Activated CD8-positive, alpha-beta memory T cell treated with anti-CD3 and anti-CD28 coated beads for 1 hour (primary cell): ENCODE measurements around the gene LYL1.
"Not testable (repeated sequence)": the region's sequence is repeated elsewhere in the genome, so short reads cannot be mapped to it uniquely, and the experiment has no call there.

Source experiments
- DNase-seq, 2 donors: peaks; one replicate each; pipeline ENCODE4 v3.0.0-alpha.2; 2020; ENCODE audit warnings: low read depth in 1 of 2; ENCODE audit errors: extremely low read depth in 1 of 2

LYL1 gene

DNA sequence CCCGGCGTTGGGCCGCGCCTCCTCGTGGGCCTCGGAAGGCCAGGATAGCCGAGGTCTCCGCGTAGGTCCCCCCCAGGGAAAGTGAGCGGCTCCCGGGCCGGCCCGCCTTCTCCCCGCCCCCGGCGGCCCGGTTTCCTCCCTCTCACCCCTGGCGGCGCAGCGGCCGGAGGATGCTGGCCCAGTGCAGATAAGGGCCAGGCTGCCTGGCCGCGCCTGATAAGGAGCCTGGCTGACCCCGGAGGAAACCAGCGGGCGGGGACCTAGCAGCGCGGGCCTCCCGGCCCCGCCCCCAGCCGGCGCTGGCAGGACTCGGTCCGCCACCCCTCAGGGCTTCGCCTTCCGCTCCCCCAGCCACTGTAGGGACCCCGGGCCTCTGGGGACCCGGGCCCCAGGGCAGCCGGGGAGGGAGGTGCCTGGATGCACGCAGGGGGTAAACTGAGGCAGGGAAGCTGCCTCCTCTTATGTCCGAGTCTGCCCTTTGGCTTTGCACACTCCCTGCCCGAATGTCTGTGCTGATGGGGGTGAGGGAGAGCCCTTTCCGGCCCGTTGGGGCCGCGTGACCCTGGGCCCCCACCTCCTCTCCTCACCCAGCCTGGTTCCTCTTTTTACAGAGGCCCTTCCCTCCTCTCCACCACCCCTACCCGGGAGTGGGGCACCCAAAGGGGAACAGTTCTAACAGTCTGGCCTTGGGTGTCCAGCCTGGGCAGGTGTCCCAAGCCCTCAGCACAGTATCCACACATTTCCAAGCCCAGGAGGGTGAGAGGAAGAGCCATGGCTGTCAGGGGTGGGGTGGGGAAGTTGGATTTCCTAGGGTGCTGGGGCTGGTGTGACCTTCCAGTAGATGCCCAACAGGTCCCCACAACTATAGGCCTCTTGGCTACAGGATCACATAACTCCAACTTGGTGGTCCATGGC, at the start of gene LYL1:
Gene LYL1, minus strand, starts transcription at position 193 of the 915 bp plus-strand sequence. CDS start 1,687 bp downstream, outside the sequence.
- DNase-seq, result no peak

- DNase-seq, result peak; percentile 92 to 94
Observed at GRCh38 chr19:13151605-13152355, 49.1 kb upstream of the LYL1 start.

DNA sequence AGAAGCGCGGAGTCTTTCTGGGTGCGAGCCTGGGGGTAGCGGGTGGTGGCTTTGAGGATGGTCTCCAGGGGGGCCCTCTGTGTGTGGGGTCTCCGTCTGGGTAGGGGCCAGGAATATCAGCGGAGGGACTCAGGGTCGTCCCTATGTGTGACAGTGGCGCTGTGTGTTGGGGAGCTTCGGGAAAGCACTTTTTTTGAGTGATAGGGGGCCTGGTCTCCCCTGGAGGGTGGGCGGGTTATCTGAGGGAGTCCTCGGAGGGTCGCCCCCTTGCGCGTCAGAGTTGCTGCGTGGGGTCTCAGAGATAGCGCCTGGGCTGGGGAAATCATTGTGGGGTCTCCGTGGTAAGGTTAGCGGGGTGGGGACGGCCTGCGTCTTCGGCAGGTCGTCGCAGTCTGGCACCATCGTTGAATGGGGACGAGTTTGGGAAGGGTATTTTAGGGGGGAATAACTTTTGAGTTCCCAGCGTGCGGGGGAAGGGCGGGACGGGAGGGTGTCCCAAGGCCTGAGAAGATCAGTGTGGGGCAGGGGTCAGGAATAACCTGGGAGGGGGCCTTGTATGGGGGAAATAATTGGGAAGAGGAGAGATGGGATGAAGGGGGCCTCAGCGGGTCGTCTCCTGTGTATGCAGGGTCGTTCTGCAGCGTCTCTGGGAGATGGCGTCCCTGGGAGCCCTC, 48.4 kb upstream of the LYL1 start:
- DNase-seq, result no peak

DNA sequence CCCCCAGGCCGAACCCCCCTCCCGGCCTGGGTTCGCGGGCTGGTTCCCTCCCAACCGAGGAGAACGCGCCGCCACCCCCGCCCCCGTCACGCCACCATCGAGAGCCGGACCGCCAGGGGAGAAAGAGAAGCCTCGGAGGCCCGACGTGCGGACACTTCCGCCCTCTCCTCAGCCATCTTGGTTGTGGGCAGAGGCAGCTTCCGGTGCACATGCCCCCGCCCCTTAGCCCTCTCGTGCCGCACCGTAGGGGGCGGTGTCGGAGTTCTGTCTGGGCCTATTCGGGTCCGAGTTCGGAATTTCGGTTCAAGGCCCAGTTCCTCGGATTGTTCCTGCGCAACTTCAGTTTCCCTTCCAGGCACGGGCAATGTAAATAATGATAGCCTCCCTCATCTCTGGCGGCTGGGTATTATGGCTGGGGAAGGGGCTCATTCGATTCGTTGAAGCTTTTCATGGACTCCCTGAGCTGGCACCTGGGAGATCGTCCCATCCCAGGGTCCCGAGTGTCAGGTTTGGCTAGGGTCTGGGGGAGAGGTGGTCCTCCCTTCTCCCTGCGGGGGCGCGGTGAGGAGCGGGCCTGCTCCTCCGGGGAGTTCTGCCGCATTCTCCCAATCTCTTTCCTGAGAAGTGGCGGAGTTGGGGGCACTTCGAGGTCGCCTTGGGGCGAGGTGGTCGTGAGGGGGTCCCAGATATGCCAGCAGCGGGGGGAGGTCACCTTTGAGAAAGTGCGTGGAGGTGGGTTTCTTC, 47.7 kb upstream of the LYL1 start, which contains the start of the genes IER2 and STX10:
Gene IER2, plus strand, starts transcription at position 225 of the 744 bp plus-strand sequence. CDS start 2,776 bp downstream, outside the sequence.
Gene STX10, minus strand, starts transcription at position 189 of the 744 bp plus-strand sequence. CDS start 202 bp downstream, outside the sequence.
- DNase-seq, result peak; percentile 84 to 89

- peak in 1 of 2 donors; percentile 15 for DNase-seq
Observed at GRCh38 chr19:13149628-13150186, 47.0 kb upstream of the LYL1 start.

DNA sequence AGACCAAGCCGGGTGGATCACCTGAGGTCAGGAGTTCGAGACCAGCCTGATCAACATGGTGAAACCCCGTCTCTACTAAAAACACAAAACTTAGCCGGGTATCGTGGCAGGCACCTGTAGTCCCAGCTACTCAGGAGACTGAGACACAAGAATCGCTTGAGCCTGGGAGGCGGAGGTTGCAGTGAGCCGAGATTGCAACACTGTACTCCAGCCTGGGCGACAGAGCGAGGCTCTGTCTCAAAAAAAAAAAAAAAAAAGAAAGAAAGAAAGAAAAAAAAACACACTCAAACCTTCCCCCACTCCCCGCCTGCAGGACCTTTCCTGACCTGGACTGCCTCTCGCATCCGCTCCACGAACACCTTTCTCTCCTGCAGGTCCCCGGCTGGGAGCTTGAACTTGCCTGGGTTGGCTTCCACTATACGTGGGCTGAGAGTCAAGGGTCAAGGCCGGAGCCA, 46.5 kb upstream of the LYL1 start:
- not testable (repeated sequence) for DNase-seq

DNA sequence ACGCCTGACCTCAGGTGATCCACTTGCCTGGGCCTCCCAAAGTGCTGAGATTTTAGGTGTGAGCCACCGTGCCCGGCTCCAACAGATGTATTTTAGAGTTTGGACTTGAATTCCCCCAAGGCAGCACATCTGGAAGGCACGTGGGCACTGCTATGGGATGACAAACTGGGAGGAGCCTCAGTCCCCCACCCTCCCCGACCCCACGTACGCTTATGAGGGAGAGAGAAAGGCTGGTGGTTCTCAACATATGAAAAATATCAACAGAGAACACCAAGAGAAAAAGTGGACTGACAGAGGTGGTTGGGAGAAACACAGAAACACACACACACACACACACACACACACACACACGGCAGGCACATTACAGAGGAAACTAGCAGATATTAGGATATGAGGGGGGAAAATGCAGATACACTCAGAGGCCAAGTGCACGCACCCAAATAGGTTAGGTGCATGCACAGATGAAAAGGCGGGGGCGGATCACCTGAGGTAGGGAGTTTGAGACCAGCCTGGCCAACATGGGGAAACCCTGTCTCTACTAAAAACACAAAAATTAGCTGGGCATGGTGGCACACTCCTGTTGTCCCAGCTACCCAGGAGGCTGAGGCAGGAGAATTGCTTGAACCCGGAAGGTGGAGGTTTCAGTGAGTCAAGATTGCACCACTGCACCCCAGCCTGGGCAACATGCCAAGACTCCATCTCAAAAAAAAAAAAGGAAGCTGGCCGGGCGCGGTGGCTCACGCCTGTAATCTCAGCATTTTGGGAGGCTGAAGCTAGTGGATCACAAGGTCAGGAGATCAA, 44.3 kb upstream of the LYL1 start:
- DNase-seq, result no peak

- DNase-seq, result no peak
Observed at GRCh38 chr19:13139633-13140311, 37.1 kb upstream of the LYL1 start.

GRCh38 chr19:13138916-13139198, 36.2 kb upstream of the LYL1 start:
- no peak for DNase-seq

DNA sequence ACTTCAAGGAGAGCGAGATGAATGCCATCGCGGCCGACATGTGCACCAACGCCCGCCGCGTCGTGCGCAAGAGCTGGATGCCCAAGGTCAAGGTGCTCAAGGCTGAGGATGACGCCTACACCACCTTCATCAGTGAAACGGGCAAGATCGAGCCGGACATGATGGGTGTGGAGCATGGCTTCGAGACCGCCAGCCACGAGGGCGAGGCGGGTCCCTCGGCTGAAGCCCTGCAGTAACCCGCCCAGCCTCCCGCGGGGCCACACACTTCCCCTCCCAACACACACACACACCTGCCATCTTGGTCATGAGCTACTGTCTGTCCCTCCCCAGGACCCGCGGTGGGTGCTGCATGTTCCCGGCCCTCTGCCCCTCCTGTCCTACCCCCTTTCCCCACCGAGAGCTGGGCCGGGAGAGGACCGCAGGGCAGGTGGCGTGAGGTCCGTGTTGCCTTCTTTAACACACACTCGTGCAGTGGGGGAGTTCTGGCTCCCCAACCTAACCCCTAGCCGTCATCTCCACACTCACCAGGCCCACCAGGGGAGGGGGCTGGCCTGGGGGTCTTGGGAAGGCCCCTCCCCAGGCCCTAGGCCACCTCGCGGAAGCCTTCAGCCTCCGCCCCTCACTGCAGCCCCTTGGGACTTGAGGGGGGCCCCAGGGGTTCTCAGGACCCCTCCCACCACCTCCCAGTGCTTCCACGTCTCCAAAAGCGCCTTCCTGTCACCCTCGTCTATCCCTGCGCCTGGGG, 35.7 kb upstream of the LYL1 start:
- DNase-seq, result no peak

GRCh38 chr19:13137290-13137794, 34.7 kb upstream of the LYL1 start:
- no peak for DNase-seq

DNA sequence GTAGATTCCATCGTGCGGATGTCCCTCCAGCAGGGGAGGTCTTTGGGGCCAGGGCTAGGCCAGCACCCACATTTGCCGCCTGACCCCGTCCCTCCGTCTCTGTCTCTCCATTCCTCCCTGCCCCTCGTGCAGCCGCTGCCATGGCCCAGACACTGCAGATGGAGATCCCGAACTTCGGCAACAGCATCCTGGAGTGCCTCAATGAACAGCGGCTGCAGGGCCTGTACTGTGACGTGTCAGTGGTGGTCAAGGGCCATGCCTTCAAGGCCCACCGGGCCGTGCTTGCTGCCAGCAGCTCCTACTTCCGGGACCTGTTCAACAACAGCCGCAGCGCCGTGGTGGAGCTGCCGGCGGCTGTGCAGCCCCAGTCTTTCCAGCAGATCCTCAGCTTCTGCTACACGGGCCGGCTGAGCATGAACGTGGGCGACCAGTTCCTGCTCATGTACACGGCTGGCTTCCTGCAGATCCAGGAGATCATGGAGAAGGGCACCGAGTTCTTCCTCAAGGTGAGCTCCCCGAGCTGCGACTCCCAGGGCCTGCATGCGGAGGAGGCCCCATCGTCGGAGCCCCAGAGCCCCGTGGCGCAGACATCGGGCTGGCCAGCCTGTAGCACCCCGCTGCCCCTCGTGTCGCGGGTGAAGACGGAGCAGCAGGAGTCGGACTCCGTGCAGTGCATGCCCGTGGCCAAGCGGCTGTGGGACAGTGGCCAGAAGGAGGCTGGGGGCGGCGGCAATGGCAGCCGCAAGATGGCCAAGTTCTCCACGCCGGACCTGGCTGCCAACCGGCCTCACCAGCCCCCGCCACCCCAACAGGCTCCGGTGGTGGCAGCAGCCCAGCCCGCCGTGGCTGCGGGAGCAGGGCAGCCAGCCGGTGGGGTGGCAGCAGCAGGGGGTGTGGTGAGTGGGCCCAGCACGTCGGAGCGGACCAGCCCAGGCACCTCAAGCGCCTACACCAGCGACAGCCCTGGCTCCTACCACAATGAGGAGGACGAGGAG, 32.7 kb upstream of the LYL1 start:
- no peak for DNase-seq

DNA sequence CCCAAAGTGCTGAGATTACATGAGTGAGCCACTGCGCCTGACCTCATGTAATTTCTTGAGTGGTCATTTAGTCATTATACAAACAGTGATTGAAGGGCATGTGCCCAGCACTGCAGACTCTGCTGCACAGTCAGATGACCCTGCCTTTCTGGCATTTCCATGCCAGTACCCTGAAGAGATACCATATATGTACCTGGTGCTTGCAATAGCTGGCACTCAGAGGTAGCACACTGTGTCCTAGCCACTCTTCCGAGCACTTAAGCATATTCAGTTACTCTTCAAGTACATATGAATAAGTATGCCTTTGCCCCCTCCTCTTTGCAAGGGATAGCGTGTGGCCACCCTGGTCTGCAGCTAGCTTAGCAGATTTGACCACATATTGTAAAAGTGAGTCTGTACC, 32.0 kb upstream of the LYL1 start:
- DNase-seq, result no peak

DNA sequence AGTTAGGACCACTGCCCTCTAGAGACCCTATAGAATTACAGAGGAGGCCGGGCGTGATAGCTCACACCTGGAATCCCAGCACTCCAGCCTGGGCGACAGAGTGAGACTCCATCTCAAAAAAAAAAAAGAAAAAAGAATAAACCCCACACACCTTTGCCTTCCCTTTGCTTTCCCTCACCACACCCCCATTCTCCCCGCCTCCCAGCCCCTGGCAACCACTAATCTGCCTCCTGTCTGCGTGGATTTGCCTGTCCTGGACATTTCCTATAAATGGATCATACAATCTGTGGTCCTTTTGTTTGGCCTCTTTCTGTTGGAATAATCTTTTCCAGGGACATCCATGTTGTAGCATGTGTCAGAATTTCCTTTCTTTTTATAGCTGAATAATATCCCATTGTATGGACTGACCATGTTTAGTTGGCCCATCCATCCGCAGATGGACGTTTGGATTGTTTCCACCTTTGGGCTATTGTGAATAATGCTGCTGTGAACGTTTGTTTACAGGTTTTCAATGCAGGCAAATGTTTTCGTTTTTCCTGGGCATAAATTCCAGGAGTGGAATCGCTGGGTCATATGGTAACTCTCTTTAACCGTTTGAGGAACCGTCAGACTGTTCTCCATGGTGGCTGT, 30.7 kb upstream of the LYL1 start:
- no peak for DNase-seq

DNA sequence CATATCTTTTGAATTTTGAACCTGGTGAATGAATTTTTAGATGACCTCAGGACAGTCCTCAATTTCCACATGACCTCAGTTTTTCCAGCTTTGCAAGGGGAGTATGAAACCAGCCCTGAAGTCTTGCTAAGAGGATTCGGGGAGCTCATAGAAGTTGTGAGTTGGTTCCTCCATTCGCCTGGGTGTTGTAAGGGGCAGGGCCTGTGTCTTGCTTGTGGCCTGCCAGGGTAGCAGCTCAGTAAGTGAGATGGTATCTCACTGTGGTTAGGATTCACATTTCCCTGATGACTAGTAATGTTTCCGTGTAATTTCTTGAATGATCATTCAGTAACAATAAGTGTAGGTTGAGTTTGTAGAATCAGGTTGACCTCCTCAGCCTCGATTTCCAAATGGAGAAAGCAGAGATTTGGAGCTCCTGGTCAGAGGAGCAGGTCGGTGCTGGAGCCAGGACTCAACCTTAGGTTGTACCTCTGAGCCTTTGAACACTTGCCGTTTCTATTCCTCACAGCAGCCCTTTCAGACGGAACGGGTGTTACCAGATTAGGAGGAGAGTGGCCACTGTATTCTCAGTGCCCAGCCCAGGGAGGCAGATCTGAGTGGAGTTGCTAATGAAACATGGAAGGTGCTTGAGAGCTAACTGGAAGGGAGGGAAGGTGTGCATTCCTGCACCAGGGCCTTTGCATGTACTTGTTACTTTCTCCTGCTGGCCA, 30.0 kb upstream of the LYL1 start:
- DNase-seq, result peak in 1 of 2 donors; percentile 37
